H1 (cell line): Measurements from ENCODE around the gene DDX51. TPM values are rescaled to one million over a fixed set of nuclear protein-coding genes. Genes with fewer than 3 reads are reported as not detected.
"Not testable (repeated sequence)": the region's sequence is repeated elsewhere in the genome, so short reads cannot be mapped to it uniquely, and the experiment has no call there.

Source experiments
- CTCF ChIA-PET: fragments of 300-600 bp; sonication (Branson Sonifier 250); formaldehyde crosslinking; loops from one replicate; lab custom pipeline; 2021; ENCODE audit not compliant: partially characterized antibody; lab: Charles Lee
- POLR2A ChIA-PET: fragments of 300-600 bp; sonication (Branson Sonifier 250); formaldehyde crosslinking; loops from one replicate; lab custom pipeline; 2021; ENCODE audit warnings: inconsistent platforms; ENCODE audit not compliant: partially characterized antibody; lab: Charles Lee
- DNase-seq, 2 experiments: peaks; one replicate each; pipeline versions ENCODE4 v3.0.0 to v3.0.0-alpha.2; 2010 to 2022; ENCODE audit warnings: low spot score in 2 of 2, low read depth in 1 of 2, mixed read lengths in 1 of 2
- FAIRE-seq: peaks from 2 replicates; lab custom pipeline; 2011; peaks lifted over from hg19 to GRCh38; lab: Jason Lieb, UNC
- H2AFZ ChIP-seq: 2 replicates; pipeline ENCODE4 v1.8.1; 2012; ENCODE audit warnings: low read length, inconsistent platforms
- H2AK5ac ChIP-seq: 2 replicates; pipeline ENCODE4 v1.6.1; 2013; ENCODE audit warnings: low read depth, low read length
- H2BK120ac ChIP-seq: replicated peaks from 2 replicates; pipeline ENCODE3; 2013; ENCODE audit warnings: low read depth, low read length, inconsistent platforms
- H2BK12ac ChIP-seq: 2 replicates; pipeline ENCODE4 v1.6.1; 2013; ENCODE audit warnings: low read depth, low read length
- H2BK15ac ChIP-seq: 2 replicates; pipeline ENCODE4 v1.6.1; 2013; ENCODE audit warnings: low read length
- H2BK20ac ChIP-seq: 2 replicates; pipeline ENCODE4 v1.6.1; 2013; ENCODE audit warnings: low read length
- H2BK5ac ChIP-seq: 2 replicates; pipeline ENCODE4 v1.6.1; 2013; ENCODE audit warnings: low read depth, low read length
- H3K14ac ChIP-seq: 2 replicates; pipeline ENCODE4 v1.6.1; 2013; ENCODE audit warnings: inconsistent platforms; ENCODE audit not compliant: insufficient read length
- H3K18ac ChIP-seq: 2 replicates; pipeline ENCODE4 v1.6.1; 2013; ENCODE audit warnings: low read length; ENCODE audit errors: extremely low read depth
- H3K23ac ChIP-seq: 2 replicates; pipeline ENCODE4 v1.6.1; 2013; ENCODE audit warnings: inconsistent platforms; ENCODE audit not compliant: insufficient read length
- H3K23me2 ChIP-seq: 2 replicates; pipeline ENCODE4 v1.6.1; 2013; ENCODE audit warnings: low read depth, low read length
- H3K27ac ChIP-seq: 2 replicates; pipeline ENCODE4 v1.6.1; 2011; ENCODE audit warnings: low read depth, low read length, inconsistent platforms
- H3K27me3 ChIP-seq, 4 experiments: replicated peaks in 1 of 4; 1 replicate in 1 of 4; 2 replicates in 3 of 4; pipeline versions ENCODE4 v1.6.1 to v1.8.1; 2011 to 2013; ENCODE audit warnings: low read length in 3 of 4, mild to moderate bottlenecking in 3 of 4, inconsistent platforms in 2 of 4, mixed read lengths in 2 of 4, moderate library complexity in 1 of 4; ENCODE audit not compliant: control insufficient read depth in 3 of 4, insufficient read depth in 3 of 4; ENCODE audit errors: extremely low read depth in 1 of 4
- H3K36me3 ChIP-seq, 4 experiments: 2 replicates each; pipeline versions ENCODE4 v1.6.1 to v1.8.1; 2011 to 2013; ENCODE audit warnings: mild to moderate bottlenecking in 4 of 4, low read length in 3 of 4, moderate library complexity in 2 of 4, control low read depth in 1 of 4, inconsistent platforms in 1 of 4; ENCODE audit not compliant: insufficient read depth in 4 of 4, control insufficient read depth in 2 of 4
- H3K4ac ChIP-seq: replicated peaks from 2 replicates; pipeline ENCODE3; 2013; ENCODE audit warnings: low read length, low read depth, mixed read lengths, inconsistent platforms; ENCODE audit not compliant: insufficient read length
- H3K4me1 ChIP-seq, 4 experiments: replicated peaks in 1 of 4; 1 replicate in 1 of 4; 2 replicates in 3 of 4; pipeline versions ENCODE4 v1.6.1 to v1.8.1; 2011 to 2013; ENCODE audit warnings: low read length in 3 of 4, inconsistent platforms in 2 of 4, mixed read lengths in 1 of 4; ENCODE audit not compliant: insufficient read depth in 4 of 4, control insufficient read depth in 3 of 4
- H3K4me2 ChIP-seq, 2 experiments: 2 replicates each; pipeline versions ENCODE4 v1.6.1 to v1.8.1; 2011 to 2013; ENCODE audit warnings: low read depth in 2 of 2, low read length in 2 of 2, control low read depth in 1 of 2, inconsistent platforms in 1 of 2, mild to moderate bottlenecking in 1 of 2; ENCODE audit not compliant: insufficient read depth in 1 of 2
- H3K4me3 ChIP-seq, 4 experiments: fragments of 200-600, 300-600 bp in 1 of 4; sonication (generic), shearing (Covaris generic), sonication (Bioruptor Twin) in 1 of 4; 2 replicates each; pipeline versions ENCODE4 v1.5.1 to v1.8.1; 2011 to 2016; ENCODE audit warnings: low read length in 4 of 4, low read depth in 3 of 4, control low read depth in 2 of 4, inconsistent platforms in 2 of 4, mild to moderate bottlenecking in 2 of 4, mixed read lengths in 1 of 4, moderate library complexity in 1 of 4; ENCODE audit not compliant: insufficient read depth in 2 of 4; ENCODE audit errors: extremely low read depth in 1 of 4
- H3K56ac ChIP-seq: replicated peaks from 2 replicates; pipeline ENCODE3; 2013; ENCODE audit warnings: low read depth, mild to moderate bottlenecking, mixed read lengths, low read length, inconsistent platforms; ENCODE audit not compliant: insufficient read length
- H3K79me1 ChIP-seq: 2 replicates; pipeline ENCODE4 v1.6.1; 2013; ENCODE audit warnings: low read depth, low read length, control low read depth
- H3K79me2 ChIP-seq, 2 experiments: 2 replicates each; pipeline versions ENCODE4 v1.6.1 to v1.8.1; 2012 to 2013; ENCODE audit warnings: low read length in 2 of 2, mild to moderate bottlenecking in 2 of 2, inconsistent platforms in 1 of 2; ENCODE audit not compliant: insufficient read depth in 2 of 2, control insufficient read depth in 1 of 2
- H3K9ac ChIP-seq, 4 experiments: replicated peaks in 1 of 4; 1 replicate in 1 of 4; 2 replicates in 3 of 4; pipeline versions ENCODE4 v1.6.1 to v1.8.1; 2011 to 2013; ENCODE audit warnings: low read depth in 3 of 4, low read length in 3 of 4, control low read depth in 2 of 4, mild to moderate bottlenecking in 2 of 4, moderate library complexity in 2 of 4, inconsistent platforms in 1 of 4; ENCODE audit errors: extremely low read depth in 1 of 4
- H3K9me3 ChIP-seq, 2 experiments: 2 replicates each; pipeline versions ENCODE4 v1.6.1 to v1.8.1; 2012 to 2013; ENCODE audit warnings: mild to moderate bottlenecking in 2 of 2, moderate library complexity in 2 of 2, control low read depth in 1 of 2, inconsistent platforms in 1 of 2, low read depth in 1 of 2, low read length in 1 of 2, mixed read lengths in 1 of 2; ENCODE audit not compliant: insufficient read depth in 2 of 2
- H4K20me1 ChIP-seq, 2 experiments: replicated peaks in 1 of 2; 2 replicates each; pipeline versions ENCODE3 to v1.8.1; 2011 to 2013; ENCODE audit warnings: inconsistent platforms in 2 of 2, low read length in 2 of 2, mild to moderate bottlenecking in 1 of 2; ENCODE audit not compliant: insufficient read depth in 2 of 2, control insufficient read depth in 1 of 2
- H4K5ac ChIP-seq: 2 replicates; pipeline ENCODE4 v1.6.1; 2013; ENCODE audit warnings: low read length, low read depth, mixed read lengths, inconsistent platforms; ENCODE audit not compliant: insufficient read length
- H4K8ac ChIP-seq: 2 replicates; pipeline ENCODE4 v1.8.0; 2013; ENCODE audit warnings: mild to moderate bottlenecking, moderate library complexity, low read length, inconsistent platforms; ENCODE audit not compliant: insufficient read depth; ENCODE audit errors: extremely low read depth
- H4K91ac ChIP-seq: replicated peaks from 2 replicates; pipeline ENCODE3; 2013; ENCODE audit warnings: low read length, mixed read lengths, inconsistent platforms; ENCODE audit not compliant: insufficient read length
- WGBS, 2 experiments: shearing (Covaris generic) in 1 of 2; methylation state at CpG; one replicate each; pipeline versions ENCODE4 v1.1.6 to v1.1.7; 2013 to 2015; ENCODE audit warnings: low lambda C conversion rate in 2 of 2, mixed read lengths in 2 of 2, inconsistent platforms in 1 of 2, low coverage in 1 of 2, missing lambda C conversion rate in 1 of 2; ENCODE audit not compliant: insufficient replicate concordance in 2 of 2, insufficient coverage in 1 of 2, insufficient read length in 1 of 2; ENCODE audit errors: extremely low coverage in 1 of 2, missing lambda C conversion rate in 1 of 2; 5-methylcytosine and 5-hydroxymethylcytosine counted together
- polyA plus RNA-seq, 7 experiments: library from polyadenylated mRNA; depleted of rRNA in 3 of 7; stranded (reverse) in 5 of 7; unstranded in 2 of 7; fragments of >200 nt in 5 of 7; fragments of 200-250 nt in 2 of 7; gene quantifications; 1 replicate in 5 of 7; 2 replicates in 1 of 7; 4 replicates in 1 of 7; pipeline versions ENCODE4 v1.2.1 to v1.2.3, GENCODE V29; 2011 to 2013; ENCODE audit warnings: missing spikeins in 2 of 7, mixed read lengths in 2 of 7
- total RNA-seq: library from RNA; stranded (reverse); fragmentation: NEBNext Ultra II Directional; extraction: Animal tissue kit (Norgen Biotek cat#: 25700); gene quantifications from 2 replicates; pipeline ENCODE4 v1.2.1, GENCODE V29; 2021

Gene DDX51
- total and polyA plus RNA-seq, 2 of the 8 experiments (the other 6 are each of a cell fraction or from before 2014, with no cell fraction given), result 11.2 to 24.4 TPM

GRCh38 chr12:132149526-132149925, 5.4 kb upstream of the DDX51 start:
- H3K18ac ChIP-seq, H3K23me2 ChIP-seq, H2BK15ac ChIP-seq, H4K5ac ChIP-seq, FAIRE-seq, POLR2A ChIA-PET, H3K9ac ChIP-seq, H3K4ac ChIP-seq, H3K23ac ChIP-seq, H3K27ac ChIP-seq, H3K4me3 ChIP-seq, CTCF ChIA-PET, H2BK20ac ChIP-seq, H2AK5ac ChIP-seq, H3K14ac ChIP-seq, H3K56ac ChIP-seq, H2BK120ac ChIP-seq, H3K4me2 ChIP-seq, DNase-seq, H3K4me1 ChIP-seq, H3K27me3 ChIP-seq, H4K91ac ChIP-seq, H2BK12ac ChIP-seq, H3K9me3 ChIP-seq, H4K8ac ChIP-seq, H2AFZ ChIP-seq, H2BK5ac ChIP-seq: not testable (repeated sequence)
- 93% methylated on average over 32 of the region's 32 CpGs; no CpG with 5 or more reads in 1 of the 2 experiments for WGBS, 2 experiments
- Histone ChIP-seq H4K20me1 (peaks cover 6 to 11% of the 10 kb centered on the region in 2 experiments), H3K79me1 (peaks cover 20% of the 10 kb centered on the region), H3K79me2 (peaks cover 0 to 25% of the 10 kb centered on the region in 2 experiments; a peak in 3 of 4 replicates), H3K36me3 (peaks cover 0 to 28% (median 7%) of the 10 kb centered on the region in 4 experiments; a peak in 5 of 8 replicates)
